ENCODE measurements around the gene CYSLTR2.

DNA sequence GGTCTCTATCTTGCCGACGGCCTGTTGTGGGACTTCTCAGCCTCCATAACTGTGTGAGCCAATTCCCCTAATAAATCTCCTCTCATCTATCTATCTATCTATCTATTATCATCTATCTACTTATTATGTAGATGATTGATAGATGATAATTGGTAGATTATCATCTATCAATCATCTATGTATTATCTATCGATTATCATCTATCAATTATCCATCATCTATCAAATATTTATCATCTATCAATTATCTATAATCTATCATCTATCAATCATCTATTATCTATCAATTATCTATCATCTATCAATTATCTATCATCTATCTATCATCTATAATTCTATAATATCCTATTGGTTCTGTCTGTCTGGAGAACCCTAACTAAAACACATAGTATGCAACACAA is 33.5 kb downstream of the CYSLTR2 start:
- TF ChIP-seq, protein P1, sequence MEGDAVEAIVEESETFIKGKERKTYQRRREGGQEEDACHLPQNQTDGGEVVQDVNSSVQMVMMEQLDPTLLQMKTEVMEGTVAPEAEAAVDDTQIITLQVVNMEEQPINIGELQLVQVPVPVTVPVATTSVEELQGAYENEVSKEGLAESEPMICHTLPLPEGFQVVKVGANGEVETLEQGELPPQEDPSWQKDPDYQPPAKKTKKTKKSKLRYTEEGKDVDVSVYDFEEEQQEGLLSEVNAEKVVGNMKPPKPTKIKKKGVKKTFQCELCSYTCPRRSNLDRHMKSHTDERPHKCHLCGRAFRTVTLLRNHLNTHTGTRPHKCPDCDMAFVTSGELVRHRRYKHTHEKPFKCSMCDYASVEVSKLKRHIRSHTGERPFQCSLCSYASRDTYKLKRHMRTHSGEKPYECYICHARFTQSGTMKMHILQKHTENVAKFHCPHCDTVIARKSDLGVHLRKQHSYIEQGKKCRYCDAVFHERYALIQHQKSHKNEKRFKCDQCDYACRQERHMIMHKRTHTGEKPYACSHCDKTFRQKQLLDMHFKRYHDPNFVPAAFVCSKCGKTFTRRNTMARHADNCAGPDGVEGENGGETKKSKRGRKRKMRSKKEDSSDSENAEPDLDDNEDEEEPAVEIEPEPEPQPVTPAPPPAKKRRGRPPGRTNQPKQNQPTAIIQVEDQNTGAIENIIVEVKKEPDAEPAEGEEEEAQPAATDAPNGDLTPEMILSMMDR (IDR thresholded peaks at IDR 0.05): no peak
- TF ChIP-seq POLR2A (IDR thresholded peaks at IDR 0.05): no peak
